Measurements from ENCODE around the gene CYLD.

Gene CYLD

DNA sequence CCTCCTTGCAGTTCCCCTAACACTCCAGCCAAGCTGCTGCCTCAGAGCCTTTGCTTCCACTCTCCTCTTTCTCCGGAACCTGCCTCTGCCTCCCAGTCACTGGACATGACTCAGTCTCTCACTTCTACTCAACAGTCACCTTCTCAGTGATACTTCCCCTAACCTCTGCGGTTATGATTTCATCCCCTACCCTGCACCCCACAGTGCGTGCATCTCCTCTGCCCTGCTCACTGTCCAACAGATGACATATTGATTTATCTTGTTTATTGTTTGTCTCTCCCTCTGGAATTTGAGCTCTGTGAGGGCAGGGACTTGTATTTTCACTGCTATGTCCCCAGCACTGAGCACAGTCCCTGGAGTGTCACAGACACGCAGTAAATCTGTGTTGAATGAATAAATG is 100.7 kb downstream of the CYLD start:
- Histone ChIP-seq H3K4me3 (ENCODE audit: low read depth, low read length, poor library complexity, severe bottlenecking) (no peak overlapping the region), H3K9me3 (ENCODE audit: low read length) (no peaks in the 10 kb centered on the region), H3K27me3 (ENCODE audit: insufficient read depth, low read length) (0 out of 2 replicates have a peak, but pooled peaks cover 4% of the 10 kb centered on the region), H3F3A (ENCODE audit: insufficient read depth, low read length) (no peaks in the 10 kb centered on the region), H2AFZ (ENCODE audit: low read length) (no peak overlapping the region), H3K27ac (ENCODE audit: low read depth, low read length, poor library complexity, severe bottlenecking) (no peak overlapping the region), H3K4me1 (ENCODE audit: insufficient read depth, low read length, severe bottlenecking) (peaks cover 8% of the 10 kb centered on the region), H3K79me2 (ENCODE audit: insufficient read depth, low read length) (no peaks in the 10 kb centered on the region), H3K4me2 (ENCODE audit: low read length) (no peak overlapping the region), H3K36me3 (ENCODE audit: insufficient read depth, low read length) (no peaks in the 10 kb centered on the region), H3K9ac (ENCODE audit: low read length) (no peak overlapping the region), H4K20me1 (ENCODE audit: insufficient read depth, low read length) (no peaks in the 10 kb centered on the region), H3K9me2 (ENCODE audit: low read depth, low read length) (no peaks in the 10 kb centered on the region)
- TF ChIP-seq CTCF (IDR thresholded peaks at IDR 0.05; ENCODE audit: low read length): no peak
- no peak for TF ChIP-seq EZH2 (IDR thresholded peaks at IDR 0.05; ENCODE audit: borderline replicate concordance, low read length)

DNA sequence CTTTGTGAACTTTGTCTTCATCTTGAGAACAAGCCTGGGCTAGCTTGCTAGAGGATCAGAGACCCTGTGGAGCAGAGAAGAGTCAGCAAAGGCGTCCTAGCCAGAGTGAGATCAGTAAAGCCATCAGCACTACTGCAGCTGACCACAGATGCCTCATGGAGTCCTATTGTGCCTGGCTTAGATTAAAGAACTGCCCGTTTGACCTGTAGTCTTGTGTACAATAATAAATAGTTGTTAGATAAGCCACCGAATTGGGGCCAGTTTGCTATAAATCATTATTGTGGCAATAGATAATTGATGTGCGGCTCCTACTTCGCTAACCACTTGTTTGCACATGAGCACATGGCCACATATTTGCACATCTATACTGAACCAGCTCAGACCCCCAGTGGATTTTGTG is 103.0 kb downstream of the CYLD start:
- H3K9ac ChIP-seq (ENCODE audit: low read length): no peak overlapping the region
- H3K4me2 ChIP-seq (ENCODE audit: low read length): no peak overlapping the region
- no peaks in the 10 kb centered on the region for H4K20me1 ChIP-seq (ENCODE audit: insufficient read depth, low read length)
- TF ChIP-seq CTCF (IDR thresholded peaks at IDR 0.05; ENCODE audit: low read length) (no peak), EZH2 (IDR thresholded peaks at IDR 0.05; ENCODE audit: borderline replicate concordance, low read length) (no peak)
- no peaks in the 10 kb centered on the region for H3K9me3 ChIP-seq (ENCODE audit: low read length)
- H3K4me1 ChIP-seq (ENCODE audit: insufficient read depth, low read length, severe bottlenecking): peaks cover 8% of the 10 kb centered on the region
- 0 out of 2 replicates have a peak, but pooled peaks cover 4% of the 10 kb centered on the region for H3K27me3 ChIP-seq (ENCODE audit: insufficient read depth, low read length)
- no peaks in the 10 kb centered on the region for H3F3A ChIP-seq (ENCODE audit: insufficient read depth, low read length)
- H3K79me2 ChIP-seq (ENCODE audit: insufficient read depth, low read length): no peaks in the 10 kb centered on the region
- H2AFZ ChIP-seq (ENCODE audit: low read length): no peak overlapping the region
- no peaks in the 10 kb centered on the region for H3K9me2 ChIP-seq (ENCODE audit: low read depth, low read length)
- H3K36me3 ChIP-seq (ENCODE audit: insufficient read depth, low read length): no peaks in the 10 kb centered on the region
- no peak overlapping the region for H3K4me3 ChIP-seq (ENCODE audit: low read depth, low read length, poor library complexity, severe bottlenecking)
- H3K27ac ChIP-seq (ENCODE audit: low read depth, low read length, poor library complexity, severe bottlenecking): no peak overlapping the region

GRCh38 chr16:50845296-50845695 is 103.4 kb downstream of the CYLD start:
- no peaks in the 10 kb centered on the region for H4K20me1 ChIP-seq (ENCODE audit: insufficient read depth, low read length)
- H3K4me3 ChIP-seq (ENCODE audit: low read depth, low read length, poor library complexity, severe bottlenecking): no peak overlapping the region
- H3K27ac ChIP-seq (ENCODE audit: low read depth, low read length, poor library complexity, severe bottlenecking): no peak overlapping the region
- H3K9ac ChIP-seq (ENCODE audit: low read length): no peak overlapping the region
- no peaks in the 10 kb centered on the region for H3K36me3 ChIP-seq (ENCODE audit: insufficient read depth, low read length)
- 0 out of 2 replicates have a peak, but pooled peaks cover 4% of the 10 kb centered on the region for H3K27me3 ChIP-seq (ENCODE audit: insufficient read depth, low read length)
- H2AFZ ChIP-seq (ENCODE audit: low read length): no peak overlapping the region
- no peak overlapping the region for H3K4me2 ChIP-seq (ENCODE audit: low read length)
- no peaks in the 10 kb centered on the region for H3K9me3 ChIP-seq (ENCODE audit: low read length)
- no peaks in the 10 kb centered on the region for H3F3A ChIP-seq (ENCODE audit: insufficient read depth, low read length)
- no peak for TF ChIP-seq CTCF (IDR thresholded peaks at IDR 0.05; ENCODE audit: low read length)
- no peak for TF ChIP-seq EZH2 (IDR thresholded peaks at IDR 0.05; ENCODE audit: borderline replicate concordance, low read length)
- no peaks in the 10 kb centered on the region for H3K79me2 ChIP-seq (ENCODE audit: insufficient read depth, low read length)
- H3K9me2 ChIP-seq (ENCODE audit: low read depth, low read length): no peaks in the 10 kb centered on the region
- peaks cover 8% of the 10 kb centered on the region for H3K4me1 ChIP-seq (ENCODE audit: insufficient read depth, low read length, severe bottlenecking)
